ENCODE data around the gene KCNIP1.

Gene KCNIP1

DNA sequence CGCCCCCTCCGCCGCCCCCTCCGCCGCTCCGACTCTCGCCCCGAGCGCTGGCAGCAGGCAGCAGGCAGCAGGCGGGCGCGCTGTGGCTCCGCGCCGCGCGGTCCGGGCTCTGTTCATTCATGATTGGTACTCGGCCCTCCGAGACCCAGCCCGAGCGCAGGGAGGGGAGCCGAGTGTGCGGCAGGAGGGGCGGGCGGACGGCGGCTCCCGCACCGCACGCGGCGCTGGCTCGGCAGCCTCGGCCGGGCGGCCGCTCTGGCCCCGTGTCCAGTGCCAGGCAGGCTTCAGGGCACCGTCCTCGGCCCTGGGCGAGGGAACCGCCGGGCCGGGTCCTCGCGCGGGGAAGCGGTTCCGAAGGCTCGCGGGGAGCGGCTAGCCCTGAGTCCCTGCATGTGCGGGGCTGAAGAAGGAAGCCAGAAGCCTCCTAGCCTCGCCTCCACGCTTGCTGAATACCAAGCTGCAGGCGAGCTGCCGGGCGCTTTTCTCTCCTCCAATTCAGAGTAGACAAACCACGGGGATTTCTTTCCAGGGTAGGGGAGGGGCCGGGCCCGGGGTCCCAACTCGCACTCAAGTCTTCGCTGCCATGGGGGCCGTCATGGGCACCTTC is at the start of gene KCNIP1:
Gene KCNIP1, plus strand, starts transcription at position 31 of the 607 bp plus-strand sequence.
- DNase-seq = peak; percentile 17

DNA sequence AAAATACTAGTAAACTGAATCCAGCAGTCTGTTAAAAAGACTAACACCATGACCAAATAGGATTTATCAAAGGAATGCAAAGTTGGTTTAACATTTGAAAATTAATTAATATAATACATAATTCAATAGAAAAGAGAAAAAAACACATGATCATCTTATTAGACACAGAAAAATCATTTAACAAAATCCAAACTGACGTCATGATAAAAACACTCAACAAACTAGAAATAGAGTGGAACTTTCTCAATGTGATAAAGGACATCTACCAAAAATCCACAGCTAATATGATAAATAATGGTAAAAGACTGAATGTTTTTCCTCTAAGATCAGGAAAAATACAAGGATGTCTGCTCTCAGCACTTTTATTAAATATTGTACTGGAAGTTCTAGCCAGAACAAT is 40.4 kb upstream of the KCNIP1 start:
- DNase-seq = no peak

DNA sequence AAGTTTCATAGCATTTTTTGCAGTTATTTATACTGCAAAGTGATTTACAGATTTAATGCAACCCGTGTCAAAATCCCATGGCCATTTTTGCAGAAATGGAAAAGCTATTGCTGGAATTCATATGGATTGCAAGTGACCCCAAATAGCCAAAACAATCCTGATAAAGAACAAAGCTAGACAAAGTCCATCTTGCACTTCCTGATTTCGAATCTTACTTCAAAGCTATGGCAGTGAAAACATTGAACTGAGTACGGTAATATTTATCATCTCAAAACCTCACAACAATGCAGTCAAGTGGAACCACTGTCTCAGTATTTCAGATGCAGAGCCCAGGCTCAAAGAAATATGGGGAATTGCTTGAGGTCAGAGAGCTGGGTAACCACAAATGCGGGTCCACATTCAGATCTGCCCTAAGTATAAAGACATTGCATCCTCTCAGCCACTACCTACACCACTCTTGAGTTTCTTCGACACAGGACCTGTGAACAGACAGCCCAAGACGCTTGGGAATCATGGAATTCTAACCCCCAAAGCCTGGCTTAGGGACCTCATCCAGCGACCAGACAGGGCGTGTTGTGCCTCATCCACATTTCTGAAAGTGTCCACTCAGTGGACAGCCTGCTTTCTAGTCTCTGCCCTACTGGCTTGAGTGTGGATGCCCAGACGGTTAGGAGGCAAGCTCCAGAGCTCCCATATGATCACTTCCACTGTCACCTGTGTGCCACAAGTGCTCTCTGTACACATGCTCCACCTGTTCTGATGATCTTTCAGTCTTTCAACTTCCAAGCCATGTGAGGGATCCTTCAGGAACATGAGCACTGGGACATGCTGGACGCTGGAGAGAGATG is 39.3 kb upstream of the KCNIP1 start:
- no peak for DNase-seq

DNA sequence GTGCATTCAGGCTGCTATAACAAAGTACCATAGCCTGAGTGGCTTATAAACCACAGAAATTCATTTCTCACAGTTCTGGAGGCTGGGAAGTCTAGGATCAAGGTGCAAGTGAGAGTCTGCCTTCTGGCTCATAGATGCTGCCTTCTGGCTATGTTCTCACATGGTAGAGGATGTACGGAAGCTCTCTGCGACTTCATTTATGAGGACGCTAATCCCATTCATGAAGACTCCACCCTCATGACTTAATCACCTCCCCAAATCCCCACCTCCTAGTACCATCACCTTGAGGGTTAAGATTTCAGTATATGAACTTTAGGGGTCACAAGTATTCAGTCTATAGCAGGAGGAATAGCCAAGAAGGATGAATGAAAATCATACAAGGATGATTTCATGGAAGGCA is 37.3 kb upstream of the KCNIP1 start:
- DNase-seq = no peak

DNA sequence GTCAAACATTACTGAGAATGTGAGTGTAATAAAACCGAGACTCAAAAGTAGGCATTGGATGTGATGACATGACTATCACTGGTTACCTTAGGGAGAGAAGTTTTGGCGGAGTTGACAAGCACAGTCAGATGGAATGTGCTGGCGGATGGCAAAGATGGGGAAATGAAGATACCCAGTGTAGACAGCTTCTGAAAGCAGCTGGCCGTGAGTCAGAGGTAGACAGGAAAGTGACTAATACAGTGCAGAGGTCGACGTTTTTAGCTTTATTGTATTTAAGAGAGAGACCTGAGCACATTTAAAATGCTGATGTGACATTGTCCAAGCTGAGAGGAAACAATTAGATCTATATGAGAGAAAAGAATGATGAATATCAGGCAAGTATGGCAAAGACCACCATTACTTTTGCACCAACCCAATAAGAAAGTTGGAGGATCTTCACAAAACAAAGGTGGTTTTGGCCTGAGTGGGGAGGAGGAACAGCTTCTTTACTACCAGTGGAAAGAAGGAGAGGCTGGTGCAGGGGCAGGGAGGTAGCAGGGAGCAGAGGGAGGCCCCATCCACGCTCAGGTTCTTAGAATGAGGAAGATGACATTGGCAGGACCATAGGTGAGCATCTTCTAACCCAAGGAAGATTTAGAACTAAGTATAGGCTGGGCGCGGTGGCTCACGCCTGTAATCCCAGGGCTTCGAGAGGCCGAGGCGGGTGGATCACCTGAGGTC is 36.7 kb upstream of the KCNIP1 start:
- DNase-seq = peak; percentile 73

DNA sequence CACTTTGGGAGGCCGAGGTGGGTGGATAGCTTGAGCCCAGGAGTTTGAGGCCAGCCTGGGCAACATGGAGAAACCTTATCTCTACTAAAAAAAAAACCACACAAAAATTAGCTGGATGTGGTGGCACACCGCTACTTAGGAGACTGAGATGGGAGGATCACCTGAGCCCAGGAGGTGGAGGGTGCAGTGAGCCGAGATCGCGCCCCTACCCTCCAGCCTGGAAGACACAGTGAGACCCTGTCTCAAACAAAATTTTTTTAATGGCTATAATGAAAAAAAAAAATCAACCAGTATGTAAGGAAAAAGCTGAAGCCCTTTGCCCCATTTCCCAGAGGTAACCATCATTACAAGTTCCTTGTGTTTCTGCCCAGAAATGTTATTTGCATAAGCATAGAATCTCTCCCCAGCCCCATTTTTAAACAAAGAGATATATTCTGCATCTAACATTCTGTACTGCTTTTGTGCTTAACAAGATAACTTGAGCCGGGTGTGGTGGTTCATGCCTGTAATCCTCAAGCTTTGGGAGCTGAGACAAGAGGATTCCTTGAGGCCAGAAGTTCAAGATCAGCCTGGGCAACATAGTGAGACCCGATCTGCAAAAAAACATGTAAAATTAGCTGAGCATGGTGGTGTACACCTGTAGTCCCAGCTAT is 35.1 kb upstream of the KCNIP1 start:
- DNase-seq = no peak

DNA sequence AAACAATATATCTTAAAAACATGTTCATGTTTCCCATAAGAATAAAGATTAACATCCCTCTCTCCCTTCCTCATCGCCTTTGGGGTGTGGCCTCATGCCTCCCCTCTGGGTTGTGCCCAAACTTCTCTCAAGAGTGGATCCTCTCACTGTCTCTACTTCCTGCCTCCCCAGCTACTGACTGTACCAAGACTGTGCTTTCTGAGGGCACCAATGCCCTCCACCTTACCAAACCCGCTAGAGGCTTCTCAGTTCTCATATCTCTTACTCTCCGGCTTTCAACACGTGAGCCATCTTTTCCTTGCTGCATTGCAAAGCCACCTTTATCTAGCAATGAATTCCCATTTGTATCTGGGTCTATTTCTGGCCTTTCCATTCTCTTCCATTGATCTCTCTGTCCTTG is 34.4 kb upstream of the KCNIP1 start:
- DNase-seq = no peak

DNA sequence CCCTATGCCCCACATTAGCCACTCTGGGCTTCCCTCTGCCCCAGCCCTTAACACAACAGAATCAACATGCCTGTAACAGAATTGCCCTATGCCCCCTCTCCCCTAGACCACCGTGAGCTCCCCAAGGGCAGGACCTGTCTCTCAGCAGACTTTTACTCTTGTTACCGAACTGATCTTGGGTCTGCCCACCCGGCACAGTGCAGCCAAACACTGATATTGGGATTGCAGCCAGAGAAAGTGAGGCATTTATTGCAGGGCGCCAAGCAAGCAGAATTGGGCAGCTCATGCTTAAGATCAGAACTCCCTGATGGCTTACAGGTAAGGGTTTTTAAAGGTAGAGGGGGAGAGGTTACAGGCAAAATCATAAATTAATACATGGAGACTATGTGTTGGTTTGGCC is 33.5 kb upstream of the KCNIP1 start:
- DNase-seq = no peak

DNA sequence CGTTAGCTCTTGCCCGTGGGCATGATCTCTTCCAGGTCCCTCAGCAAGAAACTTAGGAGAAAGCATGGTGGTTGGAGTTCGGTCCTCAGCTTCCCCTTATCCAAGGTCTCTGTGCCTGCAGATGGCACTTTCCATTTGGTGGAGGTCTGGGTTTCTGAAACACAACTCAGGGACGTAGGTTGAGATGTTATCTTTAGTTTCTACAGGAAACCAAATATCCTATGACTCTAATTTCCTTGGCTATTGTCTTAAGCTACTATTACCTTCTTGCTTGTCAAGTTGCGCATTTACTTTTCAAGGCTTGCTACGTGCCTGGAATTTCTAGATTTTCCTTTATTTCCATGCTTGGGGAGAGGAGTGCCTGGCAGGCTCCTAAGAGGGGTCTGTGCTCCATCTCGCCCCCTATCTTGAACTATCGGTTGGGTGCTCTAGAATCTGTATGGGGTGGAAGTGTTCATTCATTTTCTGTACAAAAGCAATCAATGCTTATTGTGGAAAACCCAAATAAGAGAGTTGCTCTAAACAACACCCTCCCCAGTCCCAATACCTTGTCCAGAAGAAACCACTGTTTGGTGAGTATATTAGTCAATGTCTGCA is 32.9 kb upstream of the KCNIP1 start:
- no peak for DNase-seq

DNA sequence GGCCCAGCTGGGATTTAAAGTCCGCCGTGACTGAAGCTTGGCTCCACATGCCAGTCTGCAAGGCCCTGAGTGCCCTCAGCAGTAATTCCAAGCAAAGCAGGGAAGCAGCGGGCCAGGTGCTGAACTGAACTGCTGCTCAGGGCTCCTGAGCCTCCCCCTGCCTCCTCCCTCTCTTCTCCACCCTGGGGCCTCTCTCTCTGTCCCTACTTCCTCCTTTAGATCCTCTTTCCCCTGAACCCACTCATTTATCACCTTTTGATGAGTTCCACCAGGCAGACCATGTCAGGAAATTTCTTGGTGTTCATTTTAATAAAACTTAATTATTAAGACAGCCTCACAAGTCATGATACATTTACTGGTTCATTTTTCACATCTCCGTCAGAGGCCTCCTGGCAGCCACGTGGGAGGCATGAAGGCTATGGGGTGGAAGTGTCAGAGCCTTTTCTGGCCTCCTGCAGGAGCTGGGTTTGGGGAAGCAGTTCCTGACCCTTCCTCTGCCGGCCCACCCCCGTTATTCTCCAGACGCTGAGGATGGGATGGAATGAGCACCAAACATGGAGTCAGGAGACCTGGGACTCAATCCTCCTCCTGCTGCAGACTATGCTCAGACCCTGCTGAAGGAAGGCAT is 32.2 kb upstream of the KCNIP1 start:
- no peak for DNase-seq

DNA sequence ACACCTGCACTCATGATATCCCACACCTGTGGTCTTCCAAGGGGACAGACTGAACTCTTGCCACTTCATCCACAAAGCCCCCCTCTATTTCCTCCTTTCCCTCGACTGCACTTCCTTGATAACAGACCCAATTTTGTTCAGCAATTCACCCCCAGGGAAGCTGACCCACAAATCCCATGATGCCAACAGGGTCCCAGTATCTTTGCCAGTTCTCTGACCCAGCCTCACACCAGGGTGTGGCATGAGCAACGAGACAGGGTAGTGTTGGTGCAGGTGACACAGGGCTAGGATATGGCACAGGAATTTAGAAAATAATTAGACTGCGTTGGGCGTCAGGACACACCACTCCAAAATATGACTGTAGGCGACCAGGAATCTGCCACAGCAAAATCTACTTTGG is 30.2 kb upstream of the KCNIP1 start:
- no peak for DNase-seq

DNA sequence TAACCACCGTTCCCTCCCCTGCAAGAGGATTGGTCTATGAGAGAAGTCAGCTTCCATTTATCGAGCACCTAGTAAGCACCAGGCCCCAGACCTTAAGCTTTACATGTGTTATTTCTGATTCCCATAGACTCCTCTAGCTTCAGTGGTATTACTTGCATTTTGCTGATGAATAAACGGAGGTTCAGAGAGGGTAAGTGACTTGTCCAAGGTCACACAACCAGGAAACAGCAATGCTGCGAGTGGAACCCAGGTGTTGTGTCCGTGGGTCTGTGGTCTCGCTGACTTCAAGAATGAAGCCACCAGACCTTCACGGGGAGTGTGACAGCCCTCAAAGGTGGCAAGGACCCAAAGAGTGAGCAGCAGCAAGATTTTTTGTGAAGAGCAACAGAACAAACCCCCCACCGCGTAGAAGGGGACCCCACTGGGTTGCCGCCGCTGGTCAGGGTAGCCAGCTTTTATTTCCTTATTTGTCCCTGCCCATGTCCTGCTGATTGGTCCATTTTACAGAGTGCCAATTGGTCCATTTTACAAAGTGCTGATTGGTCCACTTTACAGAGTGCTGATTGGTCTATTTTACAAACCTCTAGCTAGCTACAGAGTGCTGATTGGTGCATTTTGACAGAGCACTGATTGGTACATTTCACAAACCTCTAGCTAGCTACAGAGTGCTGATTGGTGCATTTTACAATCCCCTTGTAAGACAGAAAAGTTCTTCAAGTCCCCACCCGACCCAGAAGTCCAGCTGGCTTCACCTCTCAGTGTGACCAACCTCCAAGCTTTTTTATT is 29.1 kb upstream of the KCNIP1 start:
- no peak for DNase-seq

DNA sequence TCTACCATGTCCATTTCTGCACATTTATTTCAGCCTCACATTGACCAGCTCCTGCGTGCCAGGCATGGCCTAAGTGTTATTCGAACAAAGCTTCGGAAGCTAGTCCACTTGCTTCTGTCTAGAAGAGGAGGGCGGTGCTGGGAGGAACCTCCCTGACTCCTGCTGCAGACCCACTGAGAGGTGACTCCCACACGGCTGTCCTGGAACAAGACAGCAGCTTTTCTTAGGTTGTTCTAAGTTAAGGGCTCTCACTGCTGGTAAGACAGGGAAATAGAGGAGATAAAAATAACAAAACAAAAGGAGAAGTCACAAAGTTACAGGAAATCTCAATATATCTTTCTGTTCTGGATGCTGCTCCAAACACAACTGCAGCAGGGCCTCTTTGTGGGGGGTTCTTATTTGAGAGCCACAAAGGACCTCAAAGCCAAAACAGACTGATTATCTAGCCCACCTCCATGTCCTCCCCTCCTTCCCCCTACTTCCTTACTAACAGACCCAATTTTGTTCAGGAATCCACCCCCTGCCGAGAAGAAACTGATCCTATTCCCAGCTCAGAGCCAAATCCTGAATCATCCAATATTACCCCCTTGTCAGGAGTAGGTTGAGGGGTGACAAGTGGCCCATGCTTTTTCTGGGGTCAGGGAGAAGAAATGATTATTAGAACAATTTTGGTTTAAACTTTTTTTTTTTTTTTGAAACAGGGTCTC is 28.4 kb upstream of the KCNIP1 start:
- no peak for DNase-seq

DNA sequence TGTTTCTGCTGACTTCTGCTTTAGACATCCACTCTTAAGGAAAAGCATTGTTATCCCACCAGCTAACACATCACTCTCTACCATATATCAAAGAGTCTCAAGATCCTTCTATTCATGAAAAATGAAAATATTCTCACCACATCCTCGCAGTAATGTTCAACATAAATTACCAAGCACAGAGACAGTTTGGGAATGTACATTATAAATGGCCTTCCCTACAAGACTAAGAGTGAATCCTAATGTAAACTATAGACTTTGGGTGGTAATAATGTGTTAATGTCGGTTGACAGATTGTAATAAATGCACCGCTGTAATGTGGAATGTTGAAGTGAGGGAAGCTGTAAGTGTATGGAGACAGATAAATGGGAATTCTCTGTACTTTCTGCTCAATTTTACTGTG is 27.1 kb upstream of the KCNIP1 start:
- no peak for DNase-seq

DNA sequence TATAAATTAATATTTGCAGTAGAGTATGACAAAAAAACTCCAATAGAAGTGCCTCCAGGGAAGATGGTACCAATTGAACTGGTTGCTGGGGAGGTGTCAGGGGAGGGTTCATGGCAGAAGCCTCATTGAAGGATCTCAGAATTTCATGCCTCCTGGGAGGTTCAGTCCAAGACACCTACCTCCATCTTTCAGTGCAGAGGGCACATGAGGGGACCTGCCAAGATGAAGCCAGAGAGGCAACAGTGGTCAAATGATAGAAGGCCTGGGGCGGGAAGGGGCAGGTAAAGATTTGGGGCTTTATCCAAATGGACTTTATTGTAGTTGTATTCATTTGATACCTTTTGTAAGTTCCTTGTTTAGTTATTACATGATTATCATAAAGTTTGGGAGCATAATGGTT is 25.9 kb upstream of the KCNIP1 start:
- DNase-seq = no peak

DNA sequence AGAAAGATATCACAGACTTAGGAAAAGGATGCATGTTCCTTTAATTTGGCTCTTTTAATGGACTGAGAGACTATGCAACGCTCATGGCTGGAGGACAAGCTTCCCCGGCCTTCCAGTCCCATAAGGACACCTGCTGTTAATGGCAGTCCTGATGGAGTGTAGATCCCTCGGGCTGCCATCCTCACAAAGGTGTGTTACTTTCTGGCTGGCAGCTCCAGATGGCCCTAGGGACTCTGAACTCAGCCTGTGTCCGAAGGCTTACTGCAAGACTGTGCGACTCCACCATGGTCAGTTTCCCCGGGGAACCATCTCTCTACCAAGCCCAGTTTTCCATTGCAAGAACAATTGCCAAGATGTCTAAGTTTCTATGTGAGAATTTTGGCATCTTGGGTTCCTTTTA is 25.5 kb upstream of the KCNIP1 start:
- no peak for DNase-seq

DNA sequence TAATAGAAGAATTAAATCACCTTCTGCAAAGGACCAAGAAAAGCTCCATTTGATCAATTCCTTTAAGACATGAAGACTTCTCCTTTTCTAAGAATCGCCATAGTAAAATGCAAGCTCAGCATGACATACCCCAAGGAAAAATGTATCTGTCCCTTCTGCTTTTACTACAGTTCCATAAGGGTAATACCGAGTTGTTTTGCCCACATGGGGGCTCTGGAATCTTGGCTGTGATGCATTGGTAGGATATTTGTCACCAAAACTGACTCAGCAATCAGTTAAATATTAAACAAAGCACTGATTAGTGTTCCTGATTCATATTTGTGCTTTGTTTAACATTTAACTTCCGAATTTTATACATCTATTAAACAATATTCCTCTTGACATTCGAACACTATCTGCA is 24.3 kb upstream of the KCNIP1 start:
- DNase-seq = no peak

DNA sequence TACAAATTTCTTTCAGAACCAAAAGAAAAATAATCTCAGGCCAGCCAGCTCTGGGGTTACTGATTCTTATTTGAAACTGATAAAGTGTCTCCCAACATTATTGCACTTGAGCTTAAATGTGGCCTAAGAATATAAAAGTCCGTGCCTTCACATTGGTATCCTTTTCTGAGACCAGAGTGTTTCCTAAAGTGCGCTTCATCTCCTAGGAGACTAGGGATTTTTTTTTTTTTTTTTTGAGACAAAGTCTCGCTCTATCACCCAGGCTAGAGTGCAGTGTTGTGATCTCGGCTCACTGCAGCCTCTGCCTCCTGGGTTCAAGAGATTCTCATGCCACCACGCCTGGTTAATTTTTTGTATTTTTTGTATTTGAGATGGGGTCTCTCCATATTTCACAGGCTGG is 23.6 kb upstream of the KCNIP1 start:
- no peak for DNase-seq

DNA sequence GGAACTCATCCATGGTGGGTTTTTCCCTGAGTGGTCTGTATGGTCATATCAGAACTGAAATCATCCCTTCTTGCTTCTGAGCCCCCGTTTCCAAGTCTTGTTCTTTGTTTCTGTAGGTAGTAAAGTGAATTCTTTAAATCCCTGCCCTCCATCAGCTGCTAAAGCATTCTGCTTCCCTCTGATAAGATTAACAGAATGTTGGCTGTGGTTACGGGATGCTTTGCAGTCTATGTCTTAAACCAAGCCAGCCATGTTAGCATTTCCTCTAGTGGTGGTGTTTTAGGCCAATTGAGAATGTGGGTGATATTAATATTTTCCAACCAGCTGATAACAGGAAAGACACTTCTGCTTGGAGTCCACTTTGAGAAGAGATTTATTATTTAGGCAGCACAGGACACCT is 22.0 kb upstream of the KCNIP1 start:
- DNase-seq = no peak

DNA sequence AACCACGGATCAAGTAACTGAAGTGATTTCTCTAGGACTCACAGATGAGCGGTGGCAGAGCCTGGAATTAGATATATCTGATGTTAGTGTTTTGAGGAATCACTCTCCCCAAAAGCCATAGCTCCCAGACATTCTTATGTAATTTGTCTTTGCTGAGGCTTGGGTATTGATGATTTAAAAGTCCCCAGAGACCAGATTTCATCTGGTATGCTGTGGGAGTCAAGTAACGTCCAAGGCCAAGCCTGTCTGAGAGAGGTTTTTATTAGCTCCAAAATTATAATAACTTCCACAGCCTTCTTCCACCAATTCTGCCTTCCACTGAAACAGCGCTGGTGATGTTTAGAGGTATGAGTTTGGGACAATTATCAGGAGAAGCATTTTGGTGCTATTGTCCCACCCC is 21.3 kb upstream of the KCNIP1 start:
- DNase-seq = no peak
